HCT116 (cell line): ENCODE results near the gene RECQL5. TPM values are rescaled to one million over a fixed set of nuclear protein-coding genes. Genes with fewer than 3 reads are reported as not detected.

Source experiments
- ATAC-seq: fragments of 200-7000 bp; cut with Tn5 transposase; 2 replicates; pipeline ENCODE4 v1.9.1; 2020; ENCODE audit warnings: mild to moderate bottlenecking, moderate library complexity
- BruUV-seq: library from RNA; stranded (reverse); fragments of 400-500 nt; replicated peaks from 2 replicates; lab custom pipeline; 2021; lab: Mats Ljungman, UMichigan
- CTCF ChIA-PET: fragments of 300-600 bp; sonication (Branson Sonifier 250); formaldehyde crosslinking; loops from one replicate; lab custom pipeline; 2021; ENCODE audit warnings: antibody characterized with exemption; lab: Charles Lee
- POLR2A ChIA-PET: fragments of 300-600, 350-600 bp; sonication (Branson Sonifier 250); formaldehyde crosslinking; loops from one replicate; lab custom pipeline; 2021; ENCODE audit warnings: antibody characterized with exemption; lab: Charles Lee
- RAD21 ChIA-PET, 2 experiments: fragments of 300-600 bp; sonication (Branson Sonifier 250); formaldehyde crosslinking; loops; one replicate each; lab custom pipeline; 2023; ENCODE audit warnings: low total read pairs in 2 of 2; ENCODE audit not compliant: uncharacterized antibody in 2 of 2, unreplicated experiment in 2 of 2, low non-redundant PET in 1 of 2; lab: Charles Lee
- DNase-seq: peaks from one replicate; pipeline ENCODE4 v3.0.0-alpha.2; 2010; ENCODE audit warnings: low read depth, low spot score
- H2AFZ ChIP-seq: fragments of 200-600 bp; shearing (Covaris generic), sonication (generic); 2 replicates; pipeline ENCODE4 v1.6.1; 2017; ENCODE audit warnings: low read depth, mixed run types, mixed read lengths, antibody characterized with exemption, low read length; ENCODE audit not compliant: poor library complexity, severe bottlenecking
- H3K27ac ChIP-seq: 2 replicates; pipeline ENCODE4 v1.5.1; 2012; ENCODE audit warnings: low read depth, low read length
- H3K27me3 ChIP-seq: fragments of 200-600 bp; sonication (generic); 2 replicates; pipeline ENCODE4 v1.6.1; 2016; ENCODE audit warnings: mixed run types, low read length, mixed read lengths; ENCODE audit not compliant: insufficient read depth
- H3K36me3 ChIP-seq, 2 experiments: fragments of 200-500 bp in 1 of 2; fragments of 200-600 bp in 1 of 2; sonication (Bioruptor generic) in 1 of 2; sonication (generic) in 1 of 2; 2 replicates each; pipeline versions ENCODE4 v1.5.1 to v1.6.1; 2014 to 2016; ENCODE audit warnings: low read length in 2 of 2, inconsistent platforms in 1 of 2, mixed read lengths in 1 of 2, mixed run types in 1 of 2; ENCODE audit not compliant: insufficient read depth in 2 of 2, control insufficient read depth in 1 of 2
- H3K4me1 ChIP-seq, 2 experiments: fragments of 200-600 bp in 1 of 2; sonication (generic) in 1 of 2; 2 replicates each; pipeline versions ENCODE4 v1.5.1 to v1.6.1; 2012 to 2017; ENCODE audit warnings: low read length in 2 of 2, inconsistent platforms in 1 of 2, mild to moderate bottlenecking in 1 of 2, mixed read lengths in 1 of 2, mixed run types in 1 of 2, moderate library complexity in 1 of 2; ENCODE audit not compliant: insufficient read depth in 2 of 2, control insufficient read depth in 1 of 2
- H3K4me2 ChIP-seq: fragments of 200-600 bp; sonication (generic); 2 replicates; pipeline ENCODE4 v1.6.1; 2017; ENCODE audit warnings: mixed run types, low read length, mixed read lengths
- H3K4me3 ChIP-seq, 2 experiments: fragments of 200-600 bp in 1 of 2; sonication (generic) in 1 of 2; replicated peaks in 1 of 2; 2 replicates each; pipeline ENCODE4 v1.5.1; 2011 to 2016; ENCODE audit warnings: low read length in 2 of 2, control low read depth in 1 of 2, low read depth in 1 of 2, mild to moderate bottlenecking in 1 of 2, mixed read lengths in 1 of 2, mixed run types in 1 of 2
- H3K79me2 ChIP-seq: fragments of 200-600 bp; sonication (generic); 2 replicates; pipeline ENCODE4 v1.6.1; 2017; ENCODE audit warnings: mild to moderate bottlenecking, mixed run types, low read length, moderate library complexity, mixed read lengths; ENCODE audit not compliant: insufficient read depth
- H3K9ac ChIP-seq: fragments of 200-600 bp; sonication (generic); 2 replicates; pipeline ENCODE4 v1.6.1; 2016; ENCODE audit warnings: low read length, mixed read lengths
- H3K9me2 ChIP-seq: fragments of 200-600 bp; sonication (generic), shearing (Covaris generic); 2 replicates; pipeline ENCODE4 v1.6.1; 2017; ENCODE audit warnings: mixed run types, mild to moderate bottlenecking, moderate library complexity; ENCODE audit not compliant: insufficient read depth
- H3K9me3 ChIP-seq, 2 experiments: fragments of 200-500 bp in 1 of 2; fragments of 200-600 bp in 1 of 2; sonication (Bioruptor generic) in 1 of 2; sonication (generic) in 1 of 2; 2 replicates each; pipeline ENCODE4 v1.6.1; 2014 to 2017; ENCODE audit warnings: low read length in 2 of 2, mixed read lengths in 2 of 2, inconsistent platforms in 1 of 2, low read depth in 1 of 2, mild to moderate bottlenecking in 1 of 2, mixed run types in 1 of 2, moderate library complexity in 1 of 2; ENCODE audit not compliant: control insufficient read depth in 1 of 2, insufficient read depth in 1 of 2
- H4K20me1 ChIP-seq: fragments of 200-600 bp; sonication (generic), shearing (Covaris generic); 2 replicates; pipeline ENCODE4 v1.6.1; 2017; ENCODE audit warnings: mixed run types, mild to moderate bottlenecking, moderate library complexity; ENCODE audit not compliant: insufficient read depth
- EGR1 ChIP-seq: IDR thresholded peaks from 2 replicates; pipeline ENCODE4 v1.6.1; 2012; ENCODE audit warnings: low read depth
- ELF1 ChIP-seq: IDR thresholded peaks from 2 replicates; pipeline ENCODE4 v1.6.1; 2012; ENCODE audit warnings: low read depth, borderline replicate concordance
- EZH2 ChIP-seq: fragments of 200-600 bp; sonication (generic); IDR thresholded peaks from 2 replicates; pipeline ENCODE4 v1.6.1; 2017; ENCODE audit warnings: antibody characterized with exemption, mixed run types
- FOSL1 ChIP-seq: IDR thresholded peaks from 2 replicates; pipeline ENCODE4 v1.6.1; 2012; ENCODE audit warnings: low read depth
- POLR2A ChIP-seq: IDR thresholded peaks from 2 replicates; pipeline ENCODE4 v1.7.0; 2011; ENCODE audit warnings: borderline replicate concordance; ENCODE audit not compliant: insufficient read depth, insufficient read length; ENCODE audit errors: extremely low read depth
- RAD21 ChIP-seq: IDR thresholded peaks from 2 replicates; pipeline ENCODE4 v1.6.1; 2012; ENCODE audit warnings: low read depth, mild to moderate bottlenecking
- YY1 ChIP-seq: IDR thresholded peaks from 2 replicates; pipeline ENCODE4 v1.6.1; 2011; ENCODE audit warnings: low read length, low read depth, moderate library complexity, mild to moderate bottlenecking; ENCODE audit not compliant: insufficient replicate concordance; ENCODE audit errors: extremely low read depth
- intact Hi-C: fragments of 100-400 bp; cut with micrococcal nuclease; formaldehyde crosslinking; loops from 2 replicates; pipeline ENCODE4 v1.10.0; 2022
- total RNA-seq: library from RNA; stranded (reverse); gene quantifications from one replicate; pipeline ENCODE4 v1.2.1, GENCODE V29; 2021; ENCODE audit not compliant: unreplicated experiment
- TF ChIP-seq, protein P1 (sequence below): IDR thresholded peaks from 2 replicates; pipeline ENCODE4 v1.6.1; 2012; ENCODE audit warnings: low read depth
- TF ChIP-seq, protein P2 (sequence below): IDR thresholded peaks from 2 replicates; pipeline ENCODE4 v1.6.1; 2011; ENCODE audit warnings: mild to moderate bottlenecking, low read length, moderate library complexity; ENCODE audit not compliant: insufficient replicate concordance; ENCODE audit errors: extremely low read depth

Gene RECQL5
- total RNA-seq, 1 experiment from 2014 or later: 83.3 TPM

DNA sequence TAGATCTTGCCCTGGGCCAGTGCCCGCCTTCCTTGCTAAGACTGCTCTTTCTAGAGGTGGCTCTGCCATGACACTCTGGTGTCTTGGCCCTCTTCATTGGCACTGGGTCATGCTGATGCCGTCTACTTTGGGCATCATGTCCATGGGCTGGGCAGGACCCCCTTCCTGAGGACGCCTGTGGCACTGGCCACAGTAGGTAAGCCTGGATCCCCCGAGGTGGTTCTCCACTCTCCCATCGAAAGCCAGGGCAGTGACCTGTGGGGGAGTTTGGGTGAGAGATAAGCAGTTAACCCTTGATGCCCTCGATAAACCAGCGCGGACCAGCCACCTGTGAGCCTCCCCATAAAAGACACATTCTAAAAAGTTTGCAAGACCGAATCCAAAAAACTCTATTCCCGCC lies 34.3 kb upstream of the RECQL5 start:
- intact Hi-C loops: no loop called here
- peaks cover 26 to 56% of the 10 kb centered on the region in 2 experiments; a peak in 3 of 4 replicates for H3K36me3 ChIP-seq
- POLR2A ChIA-PET: no interaction called here

More for the DNA sequence above, 34.3 kb upstream of the RECQL5 start:
- TF ChIP-seq FOSL1 (no peak), YY1 (no peak), EGR1 (no peak), RAD21 (no peak), ELF1 (no peak), EZH2 (no peak), POLR2A (no peak)
- TF ChIP-seq, protein P1, sequence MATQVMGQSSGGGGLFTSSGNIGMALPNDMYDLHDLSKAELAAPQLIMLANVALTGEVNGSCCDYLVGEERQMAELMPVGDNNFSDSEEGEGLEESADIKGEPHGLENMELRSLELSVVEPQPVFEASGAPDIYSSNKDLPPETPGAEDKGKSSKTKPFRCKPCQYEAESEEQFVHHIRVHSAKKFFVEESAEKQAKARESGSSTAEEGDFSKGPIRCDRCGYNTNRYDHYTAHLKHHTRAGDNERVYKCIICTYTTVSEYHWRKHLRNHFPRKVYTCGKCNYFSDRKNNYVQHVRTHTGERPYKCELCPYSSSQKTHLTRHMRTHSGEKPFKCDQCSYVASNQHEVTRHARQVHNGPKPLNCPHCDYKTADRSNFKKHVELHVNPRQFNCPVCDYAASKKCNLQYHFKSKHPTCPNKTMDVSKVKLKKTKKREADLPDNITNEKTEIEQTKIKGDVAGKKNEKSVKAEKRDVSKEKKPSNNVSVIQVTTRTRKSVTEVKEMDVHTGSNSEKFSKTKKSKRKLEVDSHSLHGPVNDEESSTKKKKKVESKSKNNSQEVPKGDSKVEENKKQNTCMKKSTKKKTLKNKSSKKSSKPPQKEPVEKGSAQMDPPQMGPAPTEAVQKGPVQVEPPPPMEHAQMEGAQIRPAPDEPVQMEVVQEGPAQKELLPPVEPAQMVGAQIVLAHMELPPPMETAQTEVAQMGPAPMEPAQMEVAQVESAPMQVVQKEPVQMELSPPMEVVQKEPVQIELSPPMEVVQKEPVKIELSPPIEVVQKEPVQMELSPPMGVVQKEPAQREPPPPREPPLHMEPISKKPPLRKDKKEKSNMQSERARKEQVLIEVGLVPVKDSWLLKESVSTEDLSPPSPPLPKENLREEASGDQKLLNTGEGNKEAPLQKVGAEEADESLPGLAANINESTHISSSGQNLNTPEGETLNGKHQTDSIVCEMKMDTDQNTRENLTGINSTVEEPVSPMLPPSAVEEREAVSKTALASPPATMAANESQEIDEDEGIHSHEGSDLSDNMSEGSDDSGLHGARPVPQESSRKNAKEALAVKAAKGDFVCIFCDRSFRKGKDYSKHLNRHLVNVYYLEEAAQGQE: no peak
- TF ChIP-seq, protein P2, sequence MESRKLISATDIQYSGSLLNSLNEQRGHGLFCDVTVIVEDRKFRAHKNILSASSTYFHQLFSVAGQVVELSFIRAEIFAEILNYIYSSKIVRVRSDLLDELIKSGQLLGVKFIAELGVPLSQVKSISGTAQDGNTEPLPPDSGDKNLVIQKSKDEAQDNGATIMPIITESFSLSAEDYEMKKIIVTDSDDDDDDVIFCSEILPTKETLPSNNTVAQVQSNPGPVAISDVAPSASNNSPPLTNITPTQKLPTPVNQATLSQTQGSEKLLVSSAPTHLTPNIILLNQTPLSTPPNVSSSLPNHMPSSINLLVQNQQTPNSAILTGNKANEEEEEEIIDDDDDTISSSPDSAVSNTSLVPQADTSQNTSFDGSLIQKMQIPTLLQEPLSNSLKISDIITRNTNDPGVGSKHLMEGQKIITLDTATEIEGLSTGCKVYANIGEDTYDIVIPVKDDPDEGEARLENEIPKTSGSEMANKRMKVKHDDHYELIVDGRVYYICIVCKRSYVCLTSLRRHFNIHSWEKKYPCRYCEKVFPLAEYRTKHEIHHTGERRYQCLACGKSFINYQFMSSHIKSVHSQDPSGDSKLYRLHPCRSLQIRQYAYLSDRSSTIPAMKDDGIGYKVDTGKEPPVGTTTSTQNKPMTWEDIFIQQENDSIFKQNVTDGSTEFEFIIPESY: no peak
- H4K20me1 ChIP-seq: no peaks in the 10 kb centered on the region
- no peaks in the 10 kb centered on the region for H3K9me2 ChIP-seq
- no peak for ATAC-seq
- H2AFZ ChIP-seq: no peak overlapping the region
- no peaks in the 10 kb centered on the region for H3K27me3 ChIP-seq
- no TSS peak for BruUV-seq
- H3K27ac ChIP-seq: peak overlapping the region; percentile 94
- H3K79me2 ChIP-seq: peaks cover 44% of the 10 kb centered on the region
- H3K4me2 ChIP-seq: peak overlapping the region; percentile 74
- DNase-seq: no peak
- no peaks in the 10 kb centered on the region for H3K9me3 ChIP-seq
- ChIA-PET CTCF (no interaction called here), RAD21 (no interaction called here)
- H3K4me3 ChIP-seq: peak overlapping the region in 1 of 2 experiments; percentile 29; a peak in 2 of 4 replicates
- peak overlapping the region; percentile 62 for H3K9ac ChIP-seq
- peaks cover 75 to 100% of the 10 kb centered on the region in 2 experiments for H3K4me1 ChIP-seq
